GM19239 (cell line): ENCODE results near the gene HAUS2.
"Not testable (repeated sequence)": the region's sequence is repeated elsewhere in the genome, so short reads cannot be mapped to it uniquely, and the experiment has no call there.

Source experiments
- DNase-seq: peaks from one replicate; pipeline ENCODE4 v3.0.0; 2011; ENCODE audit warnings: low spot score; ENCODE audit not compliant: insufficient read length
- FAIRE-seq: peaks from 2 replicates; lab custom pipeline; 2011; peaks lifted over from hg19 to GRCh38; lab: Jason Lieb, UNC

Gene HAUS2

GRCh38 chr15:42575188-42576039, 26.8 kb downstream of the HAUS2 start, which contains the start of gene STARD9:
STARD9 (plus strand) TSS chr15:42575606; CDS start chr15:42575716, 110 bp downstream.
- peak; percentile 89 for DNase-seq
- FAIRE-seq = peak; percentile 86

GRCh38 chr15:42576040-42576594, 27.5 kb downstream of the HAUS2 start:
- no peak for FAIRE-seq

GRCh38 chr15:42576776-42577175, 28.1 kb downstream of the HAUS2 start:
- FAIRE-seq = peak; percentile 31
- no peak for DNase-seq

More at GRCh38 chr15:42576040-42576594, 27.5 kb downstream of the HAUS2 start:
- DNase-seq = no peak

- FAIRE-seq (no peak), DNase-seq (no peak)
Observed at GRCh38 chr15:42577514-42578031, 28.9 kb downstream of the HAUS2 start.

GRCh38 chr15:42578984-42579537, 30.4 kb downstream of the HAUS2 start:
- DNase-seq (no peak), FAIRE-seq (no peak)

- FAIRE-seq (peak; percentile 59), DNase-seq (peak; percentile 59)
Observed at GRCh38 chr15:42581272-42581730, 32.7 kb downstream of the HAUS2 start.

GRCh38 chr15:42582569-42583375, 34.1 kb downstream of the HAUS2 start:
- no peak for DNase-seq
- no peak for FAIRE-seq

GRCh38 chr15:42584031-42584765, 35.6 kb downstream of the HAUS2 start:
- FAIRE-seq (no peak), DNase-seq (no peak)

- no peak for FAIRE-seq
- no peak for DNase-seq
Observed at GRCh38 chr15:42590619-42591237, 42.1 kb downstream of the HAUS2 start.

- DNase-seq = no peak
- no peak for FAIRE-seq
Observed at GRCh38 chr15:42591238-42591934, 42.7 kb downstream of the HAUS2 start.

GRCh38 chr15:42592716-42593115, 44.1 kb downstream of the HAUS2 start:
- FAIRE-seq (no peak), DNase-seq (no peak)

- no peak for FAIRE-seq
Observed at GRCh38 chr15:42593143-42593542, 44.5 kb downstream of the HAUS2 start.

GRCh38 chr15:42594095-42594494, 45.5 kb downstream of the HAUS2 start:
- no peak for FAIRE-seq
- DNase-seq = no peak

More at GRCh38 chr15:42593143-42593542, 44.5 kb downstream of the HAUS2 start:
- no peak for DNase-seq

GRCh38 chr15:42595626-42596240, 47.1 kb downstream of the HAUS2 start:
- FAIRE-seq (no peak), DNase-seq (no peak)

- not testable (repeated sequence) for DNase-seq, FAIRE-seq
Observed at GRCh38 chr15:42601316-42601715, 52.7 kb downstream of the HAUS2 start.

- DNase-seq (no peak), FAIRE-seq (no peak)
Observed at GRCh38 chr15:42602501-42602900, 53.9 kb downstream of the HAUS2 start.

- no peak for DNase-seq
- peak; percentile 52 for FAIRE-seq
Observed at GRCh38 chr15:42603978-42604377, 55.3 kb downstream of the HAUS2 start.
